GM12865 (cell line): Measurements from ENCODE around the gene LMF1.

Experiments used
- DNase-seq: peaks from one replicate; pipeline ENCODE4 v3.0.0; 2010; ENCODE audit warnings: low read depth
- H3K4me3 ChIP-seq: 2 replicates; pipeline ENCODE4 v1.5.1; 2011; ENCODE audit warnings: mild to moderate bottlenecking, low read depth, low read length, control low read depth
- TF ChIP-seq, protein P1 (sequence below): IDR thresholded peaks from 2 replicates; pipeline ENCODE4 v1.5.1; 2011; ENCODE audit warnings: low read length, control low read depth, low read depth, inconsistent platforms; ENCODE audit not compliant: insufficient read depth; ENCODE audit errors: missing control alignments

Gene LMF1

DNA sequence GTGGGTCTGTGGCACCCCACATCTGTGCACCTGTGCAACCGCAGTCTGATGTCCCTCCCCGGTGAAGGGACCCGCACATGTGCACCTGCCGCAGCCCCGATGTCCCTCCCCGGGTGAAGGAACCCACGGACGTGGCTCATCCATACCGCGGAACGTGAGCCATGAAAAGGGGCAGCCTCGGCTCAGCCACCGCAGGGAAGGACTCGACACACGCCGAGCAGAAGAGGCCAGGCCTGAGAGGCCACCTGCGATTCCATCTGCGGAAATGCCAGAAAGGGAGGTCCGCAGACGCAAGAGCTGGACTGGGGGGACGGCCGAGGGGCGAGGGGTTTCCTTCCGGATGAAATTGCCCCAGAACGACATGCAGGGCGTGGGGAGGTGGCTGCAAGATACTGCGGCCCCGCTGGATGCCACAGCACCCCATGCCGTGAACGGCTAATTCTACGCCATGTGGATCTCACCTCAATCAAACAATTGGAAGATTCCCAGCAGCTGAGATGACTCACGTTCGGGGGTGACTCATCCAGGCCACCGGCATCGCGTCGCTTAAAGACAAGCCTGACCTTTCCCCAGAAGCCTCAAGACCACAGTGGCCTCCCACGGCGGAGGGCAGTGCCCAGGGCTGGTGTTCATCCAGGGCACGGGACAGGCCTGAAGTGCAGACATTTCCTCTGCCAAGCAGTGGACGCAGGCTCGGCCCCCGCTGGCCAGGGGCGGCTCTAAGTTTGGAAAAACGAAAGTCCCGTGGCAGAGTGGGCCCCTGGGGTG, 31.8 kb upstream of the LMF1 start:
- no peak overlapping the region for H3K4me3 ChIP-seq
- DNase-seq, result peak; percentile 9
- TF ChIP-seq, protein P1, sequence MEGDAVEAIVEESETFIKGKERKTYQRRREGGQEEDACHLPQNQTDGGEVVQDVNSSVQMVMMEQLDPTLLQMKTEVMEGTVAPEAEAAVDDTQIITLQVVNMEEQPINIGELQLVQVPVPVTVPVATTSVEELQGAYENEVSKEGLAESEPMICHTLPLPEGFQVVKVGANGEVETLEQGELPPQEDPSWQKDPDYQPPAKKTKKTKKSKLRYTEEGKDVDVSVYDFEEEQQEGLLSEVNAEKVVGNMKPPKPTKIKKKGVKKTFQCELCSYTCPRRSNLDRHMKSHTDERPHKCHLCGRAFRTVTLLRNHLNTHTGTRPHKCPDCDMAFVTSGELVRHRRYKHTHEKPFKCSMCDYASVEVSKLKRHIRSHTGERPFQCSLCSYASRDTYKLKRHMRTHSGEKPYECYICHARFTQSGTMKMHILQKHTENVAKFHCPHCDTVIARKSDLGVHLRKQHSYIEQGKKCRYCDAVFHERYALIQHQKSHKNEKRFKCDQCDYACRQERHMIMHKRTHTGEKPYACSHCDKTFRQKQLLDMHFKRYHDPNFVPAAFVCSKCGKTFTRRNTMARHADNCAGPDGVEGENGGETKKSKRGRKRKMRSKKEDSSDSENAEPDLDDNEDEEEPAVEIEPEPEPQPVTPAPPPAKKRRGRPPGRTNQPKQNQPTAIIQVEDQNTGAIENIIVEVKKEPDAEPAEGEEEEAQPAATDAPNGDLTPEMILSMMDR, result no peak

DNA sequence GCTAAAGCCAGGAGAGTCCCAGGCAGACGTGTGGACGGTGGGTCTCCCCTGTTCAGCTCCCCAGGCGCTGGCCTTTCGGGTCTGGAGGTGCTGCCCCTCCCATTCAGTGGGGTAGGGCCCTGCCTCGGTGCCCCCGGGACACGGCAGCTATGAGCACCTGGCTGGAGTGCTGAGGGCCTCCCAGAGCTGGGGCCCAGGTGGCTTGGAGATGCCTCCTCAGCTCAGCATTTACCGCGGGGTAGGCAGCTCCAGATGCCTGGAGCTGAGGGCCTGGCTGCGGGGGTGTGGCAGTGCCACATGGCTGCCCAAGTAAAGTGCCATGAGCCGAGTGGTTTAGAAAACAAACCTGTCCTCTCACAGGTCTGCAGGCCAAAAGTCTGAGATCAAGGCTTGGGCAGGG, 30.3 kb upstream of the LMF1 start:
- H3K4me3 ChIP-seq, result no peak overlapping the region
- DNase-seq, result no peak
- TF ChIP-seq, protein P1, result no peak

DNA sequence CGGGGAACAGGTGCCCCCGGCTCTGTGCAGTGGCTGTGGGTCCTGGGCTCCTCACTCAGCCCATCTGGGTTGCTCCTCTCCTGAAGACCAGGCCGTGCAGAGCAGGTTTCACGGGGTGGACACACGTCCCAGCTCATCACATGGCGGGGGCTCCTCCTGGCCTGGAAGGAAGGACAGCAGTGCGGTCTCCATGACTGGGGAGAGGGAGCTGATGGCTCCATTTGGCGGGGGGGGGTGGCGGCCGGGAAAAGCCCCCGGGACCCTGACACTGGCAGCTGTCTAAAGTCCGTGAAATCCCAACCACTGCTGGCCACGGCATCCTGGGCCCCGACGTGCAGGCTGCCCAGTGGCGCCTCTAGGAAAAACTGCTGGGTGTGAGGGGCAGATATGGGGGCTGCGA, 29.8 kb upstream of the LMF1 start:
- TF ChIP-seq, protein P1, result no peak
- DNase-seq, result no peak
- H3K4me3 ChIP-seq, result no peak overlapping the region

DNA sequence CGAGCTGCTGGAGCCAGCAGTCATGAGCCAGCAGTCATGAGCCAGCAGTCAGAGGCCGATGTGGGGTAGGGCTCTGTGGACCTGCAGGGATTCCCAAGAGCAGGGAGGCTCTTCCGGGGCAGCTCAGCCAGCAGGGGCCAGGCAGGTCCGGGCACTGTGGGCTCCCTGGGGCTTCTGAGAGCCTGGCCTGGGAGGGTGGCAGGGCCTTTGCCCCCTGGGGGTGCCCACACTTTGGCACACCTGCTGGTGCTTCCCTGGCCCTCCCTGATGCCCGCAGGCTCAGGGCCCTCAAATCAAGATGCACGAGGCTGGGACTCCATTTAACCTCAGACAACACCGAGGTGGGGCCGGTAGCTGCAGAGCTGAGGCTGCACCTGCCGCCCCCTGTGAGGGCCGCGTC, 28.9 kb upstream of the LMF1 start:
- TF ChIP-seq, protein P1, result no peak
- no peak for DNase-seq
- H3K4me3 ChIP-seq, result no peak overlapping the region

DNA sequence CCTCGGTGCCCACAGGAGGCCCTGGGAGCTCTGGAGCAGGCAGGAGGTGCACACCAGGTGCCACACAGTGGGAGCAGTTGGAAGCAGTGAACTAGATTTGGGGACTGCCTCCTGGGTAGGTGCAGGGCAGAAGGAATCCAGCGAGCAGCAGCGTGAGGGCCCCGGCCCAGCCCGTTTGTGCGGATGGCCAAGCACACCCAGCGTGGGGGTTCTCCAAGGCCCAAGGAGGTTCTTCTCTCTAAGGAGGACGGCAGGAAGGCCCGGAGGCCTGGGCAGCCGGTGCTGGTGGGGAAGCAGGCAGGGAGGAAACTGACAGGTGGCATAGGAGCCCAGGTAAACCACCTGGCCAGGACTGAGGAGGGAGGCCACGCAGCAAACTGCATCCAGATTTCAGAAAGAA, 27.8 kb upstream of the LMF1 start:
- DNase-seq, result no peak
- no peak overlapping the region for H3K4me3 ChIP-seq
- TF ChIP-seq, protein P1, result no peak

DNA sequence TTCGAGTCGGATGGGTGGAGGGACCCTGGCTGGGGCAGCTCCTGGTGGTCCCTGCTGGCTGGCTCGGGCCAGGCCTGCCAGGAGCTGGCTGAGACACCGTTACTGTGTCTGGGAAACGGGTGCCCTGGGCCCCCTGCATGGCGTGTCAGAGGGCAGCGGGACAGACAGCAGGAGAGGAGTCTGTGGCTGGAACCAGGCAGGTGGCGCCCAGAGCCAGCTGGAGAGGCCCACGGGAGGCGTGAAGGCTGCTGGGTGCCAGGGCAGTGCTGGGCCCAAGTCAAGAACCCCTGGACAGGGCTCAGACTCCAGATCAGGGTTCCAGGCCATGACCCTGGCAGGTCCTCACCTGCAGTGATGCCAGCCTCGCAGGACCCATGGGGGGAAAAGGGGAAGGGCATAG, 27.4 kb upstream of the LMF1 start:
- H3K4me3 ChIP-seq, result no peak overlapping the region
- no peak for DNase-seq
- TF ChIP-seq, protein P1, result no peak
